HFF-Myc (cell line): ENCODE data around the gene CIDEB.

Source experiments
- DNase-seq: peaks from one replicate; pipeline ENCODE4 v3.0.0-alpha.2; 2011; ENCODE audit warnings: low read depth; ENCODE audit errors: extremely low read depth
- H3K4me3 ChIP-seq: replicated peaks from 2 replicates; pipeline ENCODE4 v1.5.1; 2011; ENCODE audit warnings: low read depth, mild to moderate bottlenecking, control low read depth, low read length
- TF ChIP-seq, protein P1 (sequence below): IDR thresholded peaks from 2 replicates; pipeline ENCODE4 v1.5.1; 2012; ENCODE audit warnings: mild to moderate bottlenecking, low read depth, low read length, control low read depth; ENCODE audit errors: missing control alignments

CIDEB gene

DNA sequence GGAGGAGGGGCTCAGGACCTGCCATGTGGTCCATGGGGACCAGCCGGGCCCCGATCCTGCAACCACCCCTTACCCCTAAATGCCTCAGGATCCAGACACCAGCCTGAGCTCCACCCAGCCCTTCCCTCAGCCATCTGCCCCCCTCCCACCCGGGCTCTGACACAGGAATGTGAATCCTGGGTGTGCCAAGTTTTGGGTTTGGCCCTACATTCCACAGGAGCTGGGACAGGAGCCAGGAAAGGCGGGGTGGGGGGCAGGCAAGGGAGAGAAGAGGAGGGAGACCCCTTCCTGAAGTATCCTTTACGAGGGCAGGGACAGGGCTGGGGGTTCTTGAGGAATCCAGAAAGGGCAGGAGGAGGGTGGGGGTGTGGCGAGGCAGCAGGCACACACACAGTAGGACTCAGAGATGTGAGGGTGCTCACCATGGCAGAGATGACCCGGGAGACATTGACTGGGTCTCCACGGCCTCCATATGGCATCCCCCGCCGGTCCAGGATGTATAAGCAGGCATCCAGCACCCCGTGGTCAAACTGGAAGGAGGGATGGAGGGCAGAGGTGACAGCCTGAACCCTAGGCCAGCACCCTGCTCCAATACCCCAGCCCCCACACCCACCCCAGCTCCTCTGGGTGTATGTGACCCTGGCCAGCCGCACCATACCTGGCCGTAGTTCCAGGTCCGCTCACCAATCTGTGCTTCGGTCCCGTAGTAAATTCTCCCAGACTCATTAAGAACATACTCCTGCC is 48.3 kb downstream of the CIDEB start:
- no peak for DNase-seq
- TF ChIP-seq, protein P1, sequence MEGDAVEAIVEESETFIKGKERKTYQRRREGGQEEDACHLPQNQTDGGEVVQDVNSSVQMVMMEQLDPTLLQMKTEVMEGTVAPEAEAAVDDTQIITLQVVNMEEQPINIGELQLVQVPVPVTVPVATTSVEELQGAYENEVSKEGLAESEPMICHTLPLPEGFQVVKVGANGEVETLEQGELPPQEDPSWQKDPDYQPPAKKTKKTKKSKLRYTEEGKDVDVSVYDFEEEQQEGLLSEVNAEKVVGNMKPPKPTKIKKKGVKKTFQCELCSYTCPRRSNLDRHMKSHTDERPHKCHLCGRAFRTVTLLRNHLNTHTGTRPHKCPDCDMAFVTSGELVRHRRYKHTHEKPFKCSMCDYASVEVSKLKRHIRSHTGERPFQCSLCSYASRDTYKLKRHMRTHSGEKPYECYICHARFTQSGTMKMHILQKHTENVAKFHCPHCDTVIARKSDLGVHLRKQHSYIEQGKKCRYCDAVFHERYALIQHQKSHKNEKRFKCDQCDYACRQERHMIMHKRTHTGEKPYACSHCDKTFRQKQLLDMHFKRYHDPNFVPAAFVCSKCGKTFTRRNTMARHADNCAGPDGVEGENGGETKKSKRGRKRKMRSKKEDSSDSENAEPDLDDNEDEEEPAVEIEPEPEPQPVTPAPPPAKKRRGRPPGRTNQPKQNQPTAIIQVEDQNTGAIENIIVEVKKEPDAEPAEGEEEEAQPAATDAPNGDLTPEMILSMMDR: no peak
- H3K4me3 ChIP-seq: no peak overlapping the region

DNA sequence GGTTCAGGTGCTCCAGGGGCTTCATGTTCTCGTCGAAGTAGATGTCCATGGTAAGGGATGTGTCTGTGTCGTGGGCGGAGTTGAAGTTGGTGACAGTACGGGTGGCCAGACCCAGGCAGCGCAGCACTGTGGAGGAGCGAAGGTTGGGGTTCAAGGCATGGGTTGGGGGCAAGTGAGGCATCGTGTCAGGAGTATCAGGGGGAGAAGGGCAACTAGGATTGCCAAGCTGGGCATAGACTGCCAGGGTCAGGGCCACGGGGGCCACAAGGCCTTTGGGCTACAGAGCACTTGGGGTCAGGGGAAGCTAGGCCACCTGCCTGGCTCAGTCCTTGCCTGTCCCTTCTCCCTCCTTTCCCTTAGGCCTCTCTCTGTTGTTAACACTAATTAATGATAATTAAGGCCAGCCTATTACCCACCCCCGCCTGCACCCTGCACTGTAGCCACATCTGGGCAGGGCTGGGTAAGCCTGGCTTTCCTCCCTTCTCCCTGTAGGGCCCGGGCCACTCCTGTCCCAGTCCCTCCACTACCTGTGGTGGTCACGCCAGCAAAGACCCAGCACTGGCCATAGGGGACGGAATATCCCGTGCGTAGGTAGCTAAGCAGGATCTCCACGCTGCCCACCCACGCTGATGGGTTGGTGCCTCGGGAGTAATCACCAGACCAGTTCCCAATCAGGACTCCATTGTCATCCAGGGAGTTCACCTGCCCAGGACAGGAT is 49.1 kb downstream of the CIDEB start:
- DNase-seq: no peak
- TF ChIP-seq, protein P1: no peak
- no peak overlapping the region for H3K4me3 ChIP-seq

DNA sequence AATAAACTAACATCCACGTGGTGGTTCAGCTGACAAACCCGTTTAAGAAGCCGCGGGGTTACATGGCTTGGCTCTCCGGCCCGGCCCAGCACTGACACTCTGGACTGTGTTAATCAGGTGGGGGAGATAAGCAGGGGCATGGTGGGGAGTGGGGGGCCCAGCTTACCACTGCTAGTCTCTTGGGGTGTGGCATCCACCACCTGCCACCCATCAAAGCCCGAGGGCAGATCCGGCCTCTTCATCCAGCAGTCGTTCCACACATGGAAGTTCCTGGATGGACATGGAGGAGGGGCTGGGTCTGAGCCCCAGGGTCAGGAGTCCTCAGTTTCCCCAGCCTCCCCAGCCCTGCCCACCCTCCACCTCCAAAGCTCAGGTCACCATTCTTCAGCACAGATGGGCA is 49.7 kb downstream of the CIDEB start:
- H3K4me3 ChIP-seq: no peak overlapping the region
- DNase-seq: no peak
- TF ChIP-seq, protein P1: no peak

DNA sequence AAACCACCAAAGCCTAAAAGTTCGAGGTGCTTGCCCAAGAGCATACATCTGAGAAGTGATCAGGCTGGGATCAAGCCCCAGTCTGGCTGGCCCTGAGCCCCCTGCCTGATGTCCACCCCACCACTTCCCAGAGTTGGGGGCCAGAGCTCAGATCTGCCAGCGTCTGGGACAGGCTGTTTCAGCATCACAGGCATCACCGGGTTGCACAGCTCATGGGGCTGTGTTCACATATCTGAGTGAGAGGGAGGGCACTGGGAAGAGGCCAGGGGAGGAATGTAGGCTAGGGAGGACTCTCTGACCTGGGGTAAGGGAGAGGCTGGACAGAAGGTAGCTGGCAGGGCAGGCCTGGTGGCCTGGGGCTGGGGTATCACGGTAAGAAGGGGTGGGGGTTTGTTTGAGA is 50.8 kb downstream of the CIDEB start:
- no peak for DNase-seq
- no peak overlapping the region for H3K4me3 ChIP-seq
- TF ChIP-seq, protein P1: no peak

DNA sequence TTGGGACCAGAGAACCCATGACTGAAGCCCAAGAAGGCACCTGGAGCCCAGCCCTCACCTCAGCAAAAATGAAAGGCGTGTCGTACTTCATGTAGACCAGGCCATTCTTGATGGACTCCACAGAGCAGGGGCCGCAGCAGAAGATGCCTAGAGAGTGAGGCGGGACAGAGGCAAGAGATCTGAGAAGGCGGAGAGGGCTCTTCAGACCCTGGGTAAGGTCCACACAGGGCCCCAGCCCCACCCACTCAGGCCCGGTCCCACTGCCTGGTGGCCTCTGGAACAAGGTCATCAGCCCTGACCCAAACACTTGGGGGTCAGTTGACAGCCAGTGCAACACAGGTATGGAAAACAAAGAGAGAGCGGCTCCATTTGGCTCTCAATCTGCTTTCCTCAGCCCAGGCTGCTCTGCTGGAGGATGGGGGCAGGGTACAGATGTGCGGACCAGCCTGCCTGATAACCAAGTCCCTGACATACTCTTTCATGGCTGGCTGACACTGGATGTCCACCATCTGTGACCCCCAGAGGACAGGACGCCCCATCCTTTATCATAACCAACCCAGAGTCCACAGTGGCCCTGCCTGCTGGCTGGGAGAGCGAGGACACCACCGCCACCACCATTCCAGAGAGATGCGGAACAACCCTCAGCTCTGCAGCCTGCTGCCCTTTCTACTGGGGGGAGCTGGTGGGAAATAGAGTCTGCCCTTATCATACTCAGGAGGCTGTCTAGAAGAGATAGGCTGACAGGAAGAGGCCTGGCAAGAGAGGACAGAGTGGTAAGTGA is 51.7 kb downstream of the CIDEB start:
- DNase-seq: no peak
- TF ChIP-seq, protein P1: no peak
- H3K4me3 ChIP-seq: no peak overlapping the region

DNA sequence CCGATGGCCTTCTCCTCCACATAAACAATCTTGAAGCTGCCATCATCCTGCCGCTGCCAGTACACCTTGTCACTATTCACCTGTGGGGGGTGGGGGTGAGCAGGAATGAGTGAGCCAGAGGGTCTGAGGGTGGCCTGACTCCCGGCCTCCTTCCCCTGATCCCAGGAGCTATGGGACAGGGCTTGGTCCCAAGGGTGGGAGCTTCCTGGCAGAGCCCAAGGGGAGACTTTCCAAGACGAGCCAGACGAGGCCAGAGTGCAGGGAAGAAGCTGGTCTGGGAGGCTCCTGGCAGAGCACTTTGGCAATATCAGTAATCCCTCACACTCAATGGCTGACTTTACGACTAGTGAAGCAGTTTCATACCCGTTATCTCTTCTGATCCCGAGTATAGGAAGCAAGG is 52.3 kb downstream of the CIDEB start:
- TF ChIP-seq, protein P1: no peak
- no peak for DNase-seq
- no peak overlapping the region for H3K4me3 ChIP-seq
